Heart left ventricle (tissue), 16 donors: ENCODE measurements around the gene BBX. TPM values are rescaled to one million over a fixed set of nuclear protein-coding genes. Genes with fewer than 3 reads are reported as not detected.
A peak's percentile ranks its signal among the peaks of the same experiment; 100 is the strongest.

Experiments
- ATAC-seq, 4 donors: fragments of 200-7000 bp; cut with Tn5 transposase; one replicate each; pipeline ENCODE4 v1.9.1; 2020 to 2022; ENCODE audit warnings: moderate library complexity in 4 of 4, mild to moderate bottlenecking in 3 of 4, moderate number of reproducible peaks in 1 of 4
- DNase-seq, 5 donors: peaks; one replicate each; pipeline ENCODE4 v3.0.0-alpha.2; 2020
- H3K27ac ChIP-seq, 12 donors: fragments of 200-600 bp; sonication (generic) in 4 of 12; one replicate each; pipeline versions ENCODE4 v1.5.0 to v1.8.0; 2016 to 2022; ENCODE audit warnings: mild to moderate bottlenecking in 2 of 12
- H3K27me3 ChIP-seq, 9 donors: fragments of 200-600 bp; sonication (generic) in 2 of 9; one replicate each; pipeline versions ENCODE4 v1.5.1 to v1.8.0; 2016 to 2022; ENCODE audit warnings: mild to moderate bottlenecking in 3 of 9
- H3K36me3 ChIP-seq, 9 donors: fragments of 200-600 bp; sonication (generic) in 2 of 9; one replicate each; pipeline versions ENCODE4 v1.5.0 to v1.8.0; 2018 to 2022; ENCODE audit warnings: mild to moderate bottlenecking in 2 of 9
- H3K4me1 ChIP-seq, 12 donors: fragments of 200-600 bp; sonication (generic) in 4 of 12; one replicate each; pipeline versions ENCODE4 v1.5.0 to v1.8.0; 2016 to 2022; ENCODE audit warnings: mild to moderate bottlenecking in 3 of 12
- H3K4me3 ChIP-seq, 12 donors: fragments of 200-600 bp; sonication (generic) in 4 of 12; one replicate each; pipeline versions ENCODE4 v1.5.0 to v1.8.0; 2017 to 2022; ENCODE audit warnings: mild to moderate bottlenecking in 9 of 12, moderate library complexity in 4 of 12
- H3K9me3 ChIP-seq, 12 donors: fragments of 200-600 bp; sonication (generic) in 4 of 12; one replicate each; pipeline versions ENCODE4 v1.5.0 to v1.8.0; 2016 to 2022; ENCODE audit warnings: mild to moderate bottlenecking in 1 of 12
- CTCF ChIP-seq, 12 donors: fragments of 200-600 bp; sonication (generic) in 4 of 12; IDR thresholded peaks; one replicate each; pipeline versions ENCODE4 v1.5.0 to v1.8.0; 2018 to 2022; ENCODE audit warnings: antibody characterized with exemption in 12 of 12, mild to moderate bottlenecking in 5 of 12
- POLR2A ChIP-seq, 2 donors: fragments of 450-650 bp; IDR thresholded peaks; one replicate each; pipeline ENCODE4 v1.6.1; 2017; ENCODE audit warnings: antibody characterized with exemption in 2 of 2, mild to moderate bottlenecking in 2 of 2, moderate library complexity in 2 of 2
- WGBS, 4 donors: extraction: QIAGEN DNeasy Blood & Tissue Kit in 2 of 4; methylation state at CpG; one replicate each; pipeline versions ENCODE4 v1.1.5 to v1.1.7; 2013 to 2018; 5-methylcytosine and 5-hydroxymethylcytosine counted together
- intact Hi-C, 10 donors: fragments of 100-400 bp; cut with DNase I; formaldehyde crosslinking; loops; one replicate each; pipeline versions ENCODE4 v1.11.1 to v1.14.2; 2022
- polyA plus RNA-seq, 2 donors: library from polyadenylated mRNA; stranded (reverse); fragments of 200-250 nt; gene quantifications; one replicate each; pipeline ENCODE4 v1.2.3, GENCODE V29; 2013
- total RNA-seq, 9 donors: library from RNA; depleted of rRNA in 2 of 9; stranded (reverse); fragments of >200 nt in 2 of 9; fragmentation: NEBNext Ultra II Directional in 3 of 9; extraction: Animal tissue kit (Norgen Biotek cat#: 25700) in 3 of 9; gene quantifications; one replicate each; pipeline versions ENCODE4 v1.1.0 to v1.2.4, GENCODE V29; 2016 to 2023
- donor health status: ischemic (EF 13 %, LVEDD 7.1; RV severe dilation, severe dysfunction).
- donor health status: healthy with polysubstance abuse.
- donor health status: DM: no; HTN: yes; CAD: no.
- donor health status: DM: no; HTN: no; CAD: no.
- donor health status: ischemic (EF 25% LVEDD 6.9; RV normal size, moderate dysfunction).
- donor health status: ischemic (EF 25% LVEDD 5.7; RV mildly dilated, moderate dysfunction).
- donor health status: healthy.
- donor health status: DM: yes; HTN: yes; CAD: no.
- donor health status: ischemic (EF 35%, LVEDD 5.7; RV mildly dilated, moderate dysfunction).
- donor health status: nonischemic (EF 11% LVEDD 7.7; RV severe dilation, severe dysfunction).
- donor health status: DM: yes; HTN: yes; CAD: no.
- donor health status: PGD.
- donor health status: ischemic (EF 29% LVEDD 5.4; RV normal size, mild dysfunction).
- donor health status: nonischemic (EF 23%, LVEDD 6.1; RV moderate dilation, normal function).

BBX gene
- total and polyA plus RNA-seq, 11 donors = 9.1 to 60.5 (median 46.8) TPM

DNA sequence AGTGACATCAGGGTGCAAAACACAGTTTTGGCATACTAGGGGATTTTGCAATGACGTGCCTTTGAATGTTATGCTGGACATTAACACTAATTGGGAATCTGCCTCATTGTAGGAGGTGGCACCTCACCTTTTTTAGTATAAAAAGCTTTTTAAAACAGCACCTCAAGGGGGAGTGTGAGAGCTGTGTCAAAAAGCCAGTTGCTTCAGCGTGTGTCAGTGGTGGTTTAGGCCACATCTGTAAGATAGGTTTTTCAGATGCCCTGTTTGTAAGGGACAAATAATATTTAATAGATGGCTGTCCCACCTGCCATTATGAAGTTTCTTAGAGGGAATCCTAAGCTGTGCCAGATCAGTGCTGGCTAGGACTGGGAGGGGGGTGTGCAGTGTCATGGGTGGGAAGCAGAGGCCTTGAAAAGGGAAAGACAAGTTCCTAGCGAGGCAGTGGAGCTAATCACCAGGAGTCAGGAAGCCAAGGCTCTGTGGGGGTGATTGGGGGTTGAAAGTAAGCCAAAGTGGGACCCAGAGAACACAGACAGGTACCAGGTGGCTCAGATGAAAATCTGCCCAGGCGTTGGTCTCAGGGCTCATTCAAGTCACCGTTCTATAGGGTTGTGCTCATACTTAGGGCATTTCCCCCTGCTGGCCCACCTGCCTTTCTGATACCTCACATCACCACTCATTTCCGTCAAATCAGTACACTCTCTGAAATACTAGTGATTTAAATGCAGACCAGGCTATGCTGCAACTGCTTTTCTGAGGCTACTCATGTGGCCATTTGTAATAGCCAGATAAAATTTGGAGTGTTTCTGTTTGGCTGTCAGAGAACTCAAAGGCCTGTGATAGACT, 120.5 kb downstream of the BBX start:
- no peak overlapping the region for H3K4me3 ChIP-seq
- intact Hi-C loops = no loop called here
- ATAC-seq = peak in 1 of 4 donors; percentile 11
- H3K27me3 ChIP-seq = no peaks in the 10 kb centered on the region
- H3K9me3 ChIP-seq = no peaks in the 10 kb centered on the region
- no peak for DNase-seq
- 76 to 85% (median 78%) methylated on average over 6 of the region's 6 CpGs for WGBS, 4 donors
- no peak overlapping the region for H3K27ac ChIP-seq
- H3K4me1 ChIP-seq = peaks cover 0 to 17% (median 1%) of the 10 kb centered on the region in 12 donors
- no peak for TF ChIP-seq POLR2A (IDR thresholded peaks at IDR 0.05)
- peak in 3 of 12 donors; percentile 6 to 24 (median 14) for TF ChIP-seq CTCF (IDR thresholded peaks at IDR 0.05)
- peaks cover 0 to 22% (median 0%) of the 10 kb centered on the region in 9 donors for H3K36me3 ChIP-seq

- 84 to 87% (median 85%) methylated on average over 3 of the region's 3 CpGs for WGBS, 4 donors
- no peak for DNase-seq
- H3K9me3 ChIP-seq = no peaks in the 10 kb centered on the region
- H3K4me1 ChIP-seq = peaks cover 0 to 15% (median 1%) of the 10 kb centered on the region in 12 donors
- no peak for TF ChIP-seq CTCF (IDR thresholded peaks at IDR 0.05)
- no peak for TF ChIP-seq POLR2A (IDR thresholded peaks at IDR 0.05)
- intact Hi-C loops = no loop called here
- H3K36me3 ChIP-seq = peaks cover 0 to 22% (median 0%) of the 10 kb centered on the region in 9 donors
- no peaks in the 10 kb centered on the region for H3K27me3 ChIP-seq
- no peak for ATAC-seq
- no peak overlapping the region for H3K27ac ChIP-seq
- no peak overlapping the region for H3K4me3 ChIP-seq
Observed at GRCh38 chr3:107644631-107645030, 121.9 kb downstream of the BBX start.

DNA sequence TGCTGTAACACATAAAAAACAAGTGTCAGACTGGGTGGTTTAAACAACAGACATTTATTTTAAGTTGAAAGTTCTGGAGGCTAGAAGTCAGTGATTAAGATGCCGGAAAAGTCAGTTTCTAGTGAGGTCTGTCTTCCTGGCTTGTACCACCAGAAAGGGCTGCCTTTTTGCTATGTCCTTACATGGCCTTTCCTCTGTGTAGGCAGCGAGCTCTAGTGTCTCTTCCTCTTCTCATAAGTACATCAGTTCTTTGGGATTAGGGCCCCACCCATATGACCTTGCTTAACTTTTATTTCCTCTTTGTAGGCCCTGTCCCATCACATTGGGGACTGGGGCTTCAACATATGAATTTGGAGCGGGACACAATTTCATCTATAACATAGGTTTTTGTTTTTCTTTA, 128.0 kb downstream of the BBX start:
- TF ChIP-seq CTCF (IDR thresholded peaks at IDR 0.05) = no peak
- no peak for TF ChIP-seq POLR2A (IDR thresholded peaks at IDR 0.05)
- intact Hi-C loops = loop anchor here in 1 of 10 donors (10.0 kb wide), 1 partner anchor 274 kb away; no protein-coding TSS in a partner anchor
- DNase-seq (no peak), ATAC-seq (peak in 2 of 4 donors; percentile 36 to 55)
- Histone ChIP-seq H3K27me3 (no peaks in the 10 kb centered on the region), H3K4me1 (peaks cover 0 to 7% (median 0%) of the 10 kb centered on the region in 12 donors), H3K36me3 (peaks cover 0 to 22% (median 0%) of the 10 kb centered on the region in 9 donors), H3K27ac (no peak overlapping the region), H3K4me3 (no peak overlapping the region), H3K9me3 (no peaks in the 10 kb centered on the region)
- 76 to 85% (median 82%) methylated on average over 3 of the region's 3 CpGs for WGBS, 4 donors

DNA sequence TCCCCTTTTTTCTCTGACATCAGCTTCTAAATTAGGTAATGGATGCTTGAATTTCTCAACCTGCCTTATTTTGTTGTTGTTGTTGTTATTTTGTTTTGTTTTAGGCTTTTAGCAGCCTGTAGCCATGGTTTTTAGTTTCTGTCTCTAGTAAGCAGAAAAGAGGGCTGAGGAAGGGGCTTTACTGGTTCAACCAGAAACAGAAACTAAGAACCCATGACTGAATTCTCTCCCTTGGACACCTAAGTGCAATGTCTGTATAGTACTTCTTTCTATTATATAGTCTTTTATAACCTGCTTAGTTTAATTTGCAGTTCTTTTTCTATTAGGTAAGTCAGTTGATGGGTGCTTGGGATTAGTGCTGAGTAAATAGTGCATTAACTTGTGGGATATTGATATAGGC, 129.0 kb downstream of the BBX start:
- Histone ChIP-seq H3K4me1 (peaks cover 0 to 7% (median 0%) of the 10 kb centered on the region in 12 donors), H3K27me3 (no peaks in the 10 kb centered on the region), H3K4me3 (no peak overlapping the region), H3K36me3 (peaks cover 0 to 13% (median 0%) of the 10 kb centered on the region in 9 donors), H3K9me3 (no peaks in the 10 kb centered on the region), H3K27ac (no peak overlapping the region)
- no peak for ATAC-seq
- intact Hi-C loops = loop anchor here in 1 of 10 donors (10.0 kb wide), 1 partner anchor 273 kb away; no protein-coding TSS in a partner anchor
- TF ChIP-seq CTCF (IDR thresholded peaks at IDR 0.05) (no peak), POLR2A (IDR thresholded peaks at IDR 0.05) (no peak)
- DNase-seq = no peak
